Panc1 (cell line): ENCODE measurements around the gene CXCL6. TPM values are rescaled to one million over a fixed set of nuclear protein-coding genes. Genes with fewer than 3 reads are reported as not detected.

Experiments
- ATAC-seq: fragments of 200-7000 bp; cut with Tn5 transposase; 2 replicates; pipeline ENCODE4 v1.9.1; 2020; ENCODE audit warnings: mild to moderate bottlenecking, moderate library complexity
- BruUV-seq: library from RNA; stranded (reverse); fragments of 400-500 nt; replicated peaks from 2 replicates; lab custom pipeline; 2021; lab: Mats Ljungman, UMichigan
- CTCF ChIA-PET: fragments of 300-600 bp; sonication (Branson Sonifier 250); formaldehyde crosslinking; loops from one replicate; lab custom pipeline; 2022; ENCODE audit warnings: antibody characterized with exemption; lab: Charles Lee
- POLR2A ChIA-PET: fragments of 300-600 bp; sonication (Branson Sonifier 250); formaldehyde crosslinking; loops from one replicate; lab custom pipeline; 2022; ENCODE audit warnings: antibody characterized with exemption; lab: Charles Lee
- DNase-seq: peaks from one replicate; pipeline ENCODE4 v3.0.0-alpha.2; 2010; ENCODE audit warnings: low read depth, low spot score
- H3K27ac ChIP-seq: 2 replicates; pipeline ENCODE4 v1.5.1; 2011; ENCODE audit warnings: mild to moderate bottlenecking, low read length, inconsistent platforms
- H3K27me3 ChIP-seq: fragments of 200-500 bp; sonication (Bioruptor generic); 2 replicates; pipeline ENCODE4 v1.6.0; 2014; ENCODE audit warnings: low read length, inconsistent platforms; ENCODE audit not compliant: control insufficient read depth, insufficient read depth
- H3K36me3 ChIP-seq: fragments of 200-500 bp; sonication (Bioruptor generic); 2 replicates; pipeline ENCODE4 v1.5.1; 2014; ENCODE audit warnings: inconsistent platforms, mild to moderate bottlenecking, low read length, moderate library complexity; ENCODE audit not compliant: control insufficient read depth, insufficient read depth
- H3K4me1 ChIP-seq: 2 replicates; pipeline ENCODE4 v1.5.1; 2011; ENCODE audit warnings: inconsistent platforms, mild to moderate bottlenecking, low read length, moderate library complexity; ENCODE audit not compliant: control insufficient read depth, insufficient read depth
- H3K4me3 ChIP-seq, 2 experiments: 2 replicates each; pipeline ENCODE4 v1.5.1; 2011 to 2012; ENCODE audit warnings: low read depth in 2 of 2, low read length in 2 of 2, mild to moderate bottlenecking in 2 of 2, inconsistent platforms in 1 of 2, moderate library complexity in 1 of 2
- H3K9me3 ChIP-seq: fragments of 200-500 bp; sonication (Bioruptor generic); 2 replicates; pipeline ENCODE4 v1.5.1; 2014; ENCODE audit warnings: low read depth, mild to moderate bottlenecking, inconsistent platforms, low read length, moderate library complexity; ENCODE audit not compliant: control insufficient read depth, insufficient read depth
- CTCF ChIP-seq: fragments of 450-650 bp; IDR thresholded peaks from 2 replicates; pipeline ENCODE4 v1.5.1; 2017; ENCODE audit warnings: mild to moderate bottlenecking
- POLR2AphosphoS5 ChIP-seq: IDR thresholded peaks from 2 replicates; pipeline ENCODE4 v1.6.1; 2012; ENCODE audit warnings: mild to moderate bottlenecking, low read depth, low read length, moderate library complexity
- REST ChIP-seq, 2 experiments: IDR thresholded peaks; 2 replicates each; pipeline ENCODE4 v1.6.1; 2011 to 2012; ENCODE audit warnings: low read depth in 2 of 2, control low read depth in 1 of 2, low read length in 1 of 2, mild to moderate bottlenecking in 1 of 2, moderate library complexity in 1 of 2; ENCODE audit not compliant: insufficient read depth in 1 of 2
- SIN3A ChIP-seq: IDR thresholded peaks from 2 replicates; pipeline ENCODE4 v1.6.1; 2012; ENCODE audit warnings: low read depth, mild to moderate bottlenecking, low read length, moderate library complexity, borderline replicate concordance; ENCODE audit not compliant: insufficient read depth
- TCF7L2 ChIP-seq: IDR thresholded peaks from 2 replicates; pipeline ENCODE4 v1.6.1; 2011; ENCODE audit warnings: mild to moderate bottlenecking, low read depth, low read length, inconsistent platforms
- in situ Hi-C: cut with HindIII; loops from 2 replicates; pipeline ENCODE4 v1.10.0; 2016; ENCODE audit warnings: low sequenced_read_pairs, low pct_unique_long_range_greater_than_20kb
- intact Hi-C: fragments of 100-400 bp; cut with micrococcal nuclease; formaldehyde crosslinking; loops from one replicate; pipeline ENCODE4 v1.10.0; 2022; ENCODE audit not compliant: unreplicated experiment
- total RNA-seq: library from RNA; stranded (reverse); gene quantifications from one replicate; pipeline ENCODE4 v1.2.1, GENCODE V29; 2021; ENCODE audit not compliant: unreplicated experiment

The CXCL6 gene
- total RNA-seq, 1 experiment from 2014 or later = 0.33 TPM

GRCh38 chr4:73847526-73848182 is 11.2 kb downstream of the CXCL6 start:
- Histone ChIP-seq H3K4me3 (no peak overlapping the region), H3K27me3 (no peaks in the 10 kb centered on the region), H3K9me3 (no peaks in the 10 kb centered on the region), H3K4me1 (no peaks in the 10 kb centered on the region; the same call in 1 of the 2 replicates), H3K36me3 (no peaks in the 10 kb centered on the region), H3K27ac (no peak overlapping the region)
- no peak for ATAC-seq
- BruUV-seq = no TSS peak
- ChIA-PET POLR2A (interaction anchor here (0.5 kb wide), 1 partner anchor 9 kb away, joined by 10 read pairs; no protein-coding TSS in a partner anchor), CTCF (no interaction called here)
- TF ChIP-seq REST (IDR thresholded peaks at IDR 0.05; ENCODE audit: insufficient read depth in 1 of 2, low read depth in 2 of 2, low read length in 1 of 2) (no peak), TCF7L2 (no peak), CTCF (no peak), SIN3A (no peak), POLR2AphosphoS5 (no peak)
- intact Hi-C loops (no loop called here), in situ Hi-C loops (no loop called here)
- DNase-seq = no peak

GRCh38 chr4:73848183-73848777 is 11.8 kb downstream of the CXCL6 start:
- H3K4me3 ChIP-seq = no peak overlapping the region
- H3K27ac ChIP-seq = no peak overlapping the region
- no peak for TF ChIP-seq REST (IDR thresholded peaks at IDR 0.05; ENCODE audit: insufficient read depth in 1 of 2, low read depth in 2 of 2, low read length in 1 of 2)
- no peak for TF ChIP-seq TCF7L2
- TF ChIP-seq CTCF = no peak
- no peak for TF ChIP-seq SIN3A
- TF ChIP-seq POLR2AphosphoS5 = no peak
- DNase-seq (no peak), ATAC-seq (no peak)
- no peaks in the 10 kb centered on the region; the same call in 1 of the 2 replicates for H3K4me1 ChIP-seq
- H3K36me3 ChIP-seq = no peaks in the 10 kb centered on the region
- intact Hi-C loops = no loop called here
- ChIA-PET POLR2A (interaction anchor here (0.5 kb wide), 1 partner anchor 8 kb away, joined by 10 read pairs; no protein-coding TSS in a partner anchor), CTCF (no interaction called here)
- H3K9me3 ChIP-seq = no peaks in the 10 kb centered on the region
- in situ Hi-C loops = no loop called here
- BruUV-seq = no TSS peak
- no peaks in the 10 kb centered on the region for H3K27me3 ChIP-seq
